Osteocyte (in vitro differentiated cells): ENCODE measurements around the gene KCTD10. TPM values are rescaled to one million over a fixed set of nuclear protein-coding genes. Genes with fewer than 3 reads are reported as not detected.
"Not testable (repeated sequence)": the region's sequence is repeated elsewhere in the genome, so short reads cannot be mapped to it uniquely, and the experiment has no call there.

Source experiments
- DNase-seq: peaks from one replicate; pipeline ENCODE4 v3.0.0; 2021; ENCODE audit warnings: mixed read lengths; ENCODE audit not compliant: unreplicated experiment; ENCODE audit errors: extremely low spot score
- H3K27ac Mint-ChIP-seq: one replicate; pipeline ENCODE4 v1.8.0; 2021; ENCODE audit warnings: mild to moderate bottlenecking, mixed read lengths; ENCODE audit not compliant: unreplicated experiment
- H3K27me3 Mint-ChIP-seq: one replicate; pipeline ENCODE4 v1.8.0; 2021; ENCODE audit warnings: mixed read lengths; ENCODE audit not compliant: unreplicated experiment
- H3K36me3 Mint-ChIP-seq: one replicate; pipeline ENCODE4 v1.8.0; 2021; ENCODE audit warnings: mixed read lengths; ENCODE audit not compliant: unreplicated experiment
- H3K4me1 Mint-ChIP-seq: one replicate; pipeline ENCODE4 v1.8.0; 2021; ENCODE audit warnings: mixed read lengths; ENCODE audit not compliant: unreplicated experiment
- H3K4me3 Mint-ChIP-seq: one replicate; pipeline ENCODE4 v1.8.0; 2021; ENCODE audit warnings: mild to moderate bottlenecking, moderate library complexity, mixed read lengths; ENCODE audit not compliant: unreplicated experiment
- H3K9me3 Mint-ChIP-seq: one replicate; pipeline ENCODE4 v1.8.0; 2021; ENCODE audit warnings: mixed read lengths; ENCODE audit not compliant: unreplicated experiment
- CTCF ChIP-seq: fragments of 200-600 bp; sonication (generic); IDR thresholded peaks from 2 replicates; pipeline ENCODE4 v1.5.0; 2021; ENCODE audit warnings: antibody characterized with exemption, mild to moderate bottlenecking, moderate library complexity
- total RNA-seq: library from RNA; stranded (reverse); gene quantifications from 2 replicates; pipeline ENCODE4 v1.2.1, GENCODE V29; 2021

Gene KCTD10
- total RNA-seq, 1 donor from 2014 or later = 43.1 TPM

- Mint-ChIP-seq H3K27me3 (no peaks in the 10 kb centered on the region), H3K9me3 (no peaks in the 10 kb centered on the region), H3K36me3 (peaks cover 17% of the 10 kb centered on the region), H3K4me3 (no peak overlapping the region), H3K27ac (no peak overlapping the region), H3K4me1 (no peaks in the 10 kb centered on the region)
- DNase-seq = no peak
- no peak for TF ChIP-seq CTCF
Observed at GRCh38 chr12:109440851-109441490, 36.1 kb downstream of the KCTD10 start.

DNA sequence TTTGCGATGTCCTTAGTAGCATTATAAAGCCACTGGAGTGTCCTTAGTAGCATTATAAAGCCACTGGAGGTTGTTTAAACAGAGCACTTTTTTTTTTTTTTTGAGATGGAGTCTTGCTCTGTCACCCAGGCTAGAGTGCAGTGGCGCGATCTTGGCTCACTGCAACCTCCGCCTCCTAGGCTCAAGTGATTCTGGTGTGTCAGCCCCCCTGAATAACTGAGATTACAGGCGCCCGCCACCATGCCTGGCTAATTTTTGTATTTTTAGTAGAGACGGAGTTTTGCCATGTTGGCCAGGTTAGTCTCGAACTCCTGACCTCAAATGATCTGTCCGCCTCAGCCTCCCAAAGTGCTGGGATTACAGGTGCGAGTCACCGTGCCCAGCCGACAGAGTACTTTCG is 37.1 kb downstream of the KCTD10 start:
- H3K9me3 Mint-ChIP-seq, H3K27me3 Mint-ChIP-seq, H3K4me1 Mint-ChIP-seq, H3K27ac Mint-ChIP-seq, H3K4me3 Mint-ChIP-seq, DNase-seq: not testable (repeated sequence)
- H3K36me3 Mint-ChIP-seq = peaks cover 12% of the 10 kb centered on the region

DNA sequence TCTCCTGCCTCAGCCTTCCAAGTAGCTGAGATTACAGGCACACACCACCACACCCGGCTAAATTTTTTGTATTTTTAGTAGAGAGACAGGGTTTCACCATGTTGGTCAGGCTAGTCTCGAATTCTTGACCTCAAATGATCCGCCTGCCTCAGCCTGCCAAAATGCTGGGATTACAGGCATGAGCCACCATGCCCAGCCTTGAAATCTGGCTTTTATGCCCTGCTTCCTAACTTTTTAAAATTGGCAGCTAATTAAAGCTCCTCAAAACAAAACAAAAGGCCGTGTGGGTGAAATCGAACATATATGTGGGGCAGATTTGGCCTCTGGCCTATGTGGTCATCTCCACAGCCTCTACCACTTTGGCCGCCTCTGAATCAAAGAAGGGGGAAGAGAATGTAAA is 37.9 kb downstream of the KCTD10 start:
- DNase-seq = no peak
- Mint-ChIP-seq H3K36me3 (peaks cover 10% of the 10 kb centered on the region), H3K4me1 (no peaks in the 10 kb centered on the region), H3K4me3 (no peak overlapping the region), H3K27me3 (no peaks in the 10 kb centered on the region), H3K27ac (no peak overlapping the region), H3K9me3 (no peaks in the 10 kb centered on the region)
- no peak for TF ChIP-seq CTCF

- no peak overlapping the region for H3K4me3 Mint-ChIP-seq
- H3K36me3 Mint-ChIP-seq = peaks cover 2% of the 10 kb centered on the region
- H3K4me1 Mint-ChIP-seq = no peaks in the 10 kb centered on the region
- H3K9me3 Mint-ChIP-seq = no peaks in the 10 kb centered on the region
- no peak for DNase-seq
- no peak for TF ChIP-seq CTCF
- no peak overlapping the region for H3K27ac Mint-ChIP-seq
- no peaks in the 10 kb centered on the region for H3K27me3 Mint-ChIP-seq
Observed at GRCh38 chr12:109436188-109436560, 40.9 kb downstream of the KCTD10 start.

DNA sequence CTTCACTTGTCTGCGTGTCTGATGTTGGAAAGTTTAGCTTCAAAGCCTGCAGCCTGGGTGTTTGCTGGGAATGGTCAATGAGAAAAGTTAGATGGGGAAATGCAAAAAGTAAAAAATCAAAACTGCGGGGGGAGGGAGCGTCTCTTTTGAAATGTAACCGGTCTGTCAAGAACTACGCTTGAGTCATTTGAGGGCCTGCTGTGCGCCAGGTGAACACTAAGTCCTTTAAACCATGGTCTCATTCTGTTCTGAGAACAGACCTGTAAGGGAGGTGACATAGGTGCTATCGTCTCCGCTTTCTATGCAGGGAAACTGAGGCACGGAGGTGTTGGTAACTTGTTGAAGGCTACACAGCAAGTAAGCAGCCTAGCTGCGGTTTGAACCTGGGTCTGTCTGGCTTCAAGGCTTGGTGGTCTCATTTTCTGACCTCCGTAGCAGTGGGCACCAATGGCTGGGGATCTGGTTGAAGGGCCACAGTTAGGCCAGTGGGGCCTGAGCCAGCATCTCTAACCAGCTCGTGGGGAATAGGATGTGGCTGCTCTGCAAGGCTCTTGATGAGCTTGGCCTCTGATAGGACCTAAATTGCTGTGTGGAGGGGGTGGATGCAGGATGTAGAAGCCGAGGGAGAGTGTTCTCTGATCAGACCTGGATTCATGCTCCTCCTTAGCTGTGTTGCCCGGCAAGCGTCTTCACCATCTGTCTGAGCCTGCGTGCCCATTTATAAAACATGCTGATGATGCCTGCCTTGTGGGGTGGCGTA is 41.5 kb downstream of the KCTD10 start:
- peaks cover 2% of the 10 kb centered on the region for H3K36me3 Mint-ChIP-seq
- H3K4me1 Mint-ChIP-seq = no peaks in the 10 kb centered on the region
- no peak for DNase-seq
- H3K27me3 Mint-ChIP-seq = no peaks in the 10 kb centered on the region
- TF ChIP-seq CTCF = no peak
- no peaks in the 10 kb centered on the region for H3K9me3 Mint-ChIP-seq
- no peak overlapping the region for H3K4me3 Mint-ChIP-seq
- H3K27ac Mint-ChIP-seq = no peak overlapping the region
